Measurements from ENCODE around the gene KRT83. TPM values are rescaled to one million over a fixed set of nuclear protein-coding genes. Genes with fewer than 3 reads are reported as not detected.

KRT83 gene
- polyA plus RNA-seq, 1 of the 3 experiments (the other 2 are of a cell fraction) = 0.03 TPM

- no peak overlapping the region for H2AFZ ChIP-seq (ENCODE audit: low read depth)
- ChIA-PET POLR2A (no interaction called here), CTCF (interaction anchor here (1.1 to 3.1 kb wide), 5 partner anchors 21 to 535 kb away, joined by 3 to 18 read pairs (median 6); no protein-coding TSS in a partner anchor)
- H3K9ac ChIP-seq = no peak overlapping the region
- H4K20me1 ChIP-seq (ENCODE audit: insufficient read depth) = no peaks in the 10 kb centered on the region
- H3K9me2 ChIP-seq = no peaks in the 10 kb centered on the region
- H3K4me3 ChIP-seq (ENCODE audit: low read depth in 2 of 2, low read length in 1 of 2) = no peak overlapping the region
- H3K9me3 ChIP-seq = no peaks in the 10 kb centered on the region
- DNase-seq = no peak
- TF ChIP-seq USF2 (IDR thresholded peaks at IDR 0.05; ENCODE audit: borderline replicate concordance, low read depth, low read length) (no peak), RAD21 (IDR thresholded peaks at IDR 0.05; ENCODE audit: low read length) (no peak), CHD2 (IDR thresholded peaks at IDR 0.05; ENCODE audit: low read length, partially characterized antibody) (no peak), NFIC (IDR thresholded peaks at IDR 0.05; ENCODE audit: borderline replicate concordance) (no peak), RXRA (IDR thresholded peaks at IDR 0.05; ENCODE audit: borderline replicate concordance, low read depth) (no peak), EP300 (IDR thresholded peaks at IDR 0.05; ENCODE audit: borderline replicate concordance in 1 of 2, low read depth in 1 of 2, low read length in 1 of 2) (no peak), RFX5 (IDR thresholded peaks at IDR 0.05; ENCODE audit: low read length) (no peak), SIN3A (IDR thresholded peaks at IDR 0.05; ENCODE audit: borderline replicate concordance, low read depth, low read length) (no peak), SMC3 (IDR thresholded peaks at IDR 0.05; ENCODE audit: low read depth, low read length) (no peak)
- no peaks in the 10 kb centered on the region; a peak in 1 of 4 replicates for H3K4me1 ChIP-seq (ENCODE audit: control insufficient read depth in 1 of 2, insufficient read depth in 2 of 2, low read depth in 1 of 2, low read length in 1 of 2)
- 62% methylated on average over 8 of the region's 8 CpGs for WGBS (ENCODE audit: low lambda C conversion rate)
- no peak overlapping the region for H3K4me2 ChIP-seq
- no peaks in the 10 kb centered on the region for H3F3A ChIP-seq (replicated peaks; ENCODE audit: insufficient read depth)
- H3K36me3 ChIP-seq (replicated peaks in 1 of 2; ENCODE audit: control insufficient read depth in 1 of 2, insufficient read depth in 2 of 2, low read length in 1 of 2) = no peaks in the 10 kb centered on the region
- no peak overlapping the region for H3K27ac ChIP-seq (ENCODE audit: low read depth in 2 of 2, low read length in 1 of 2)
- H3K27me3 ChIP-seq (ENCODE audit: insufficient read depth) = peaks cover 35% of the 10 kb centered on the region
- no peaks in the 10 kb centered on the region for H3K79me2 ChIP-seq (ENCODE audit: insufficient read depth)
These were observed 28.9 kb upstream of the KRT83 start for GRCh38 chr12:52350021-52350620.

GRCh38 chr12:52349196-52349595 is 28.0 kb upstream of the KRT83 start:
- POLR2A ChIA-PET = no interaction called here
- no peak for TF ChIP-seq ELF1 (IDR thresholded peaks at IDR 0.05)
- peak; percentile 52; the same call in 1 of the 2 replicates for TF ChIP-seq TCF12 (IDR thresholded peaks at IDR 0.05)
- TF ChIP-seq FOSL2 (IDR thresholded peaks at IDR 0.05; ENCODE audit: borderline replicate concordance, low read depth) = no peak
- TF ChIP-seq NRF1 (IDR thresholded peaks at IDR 0.05; ENCODE audit: low read depth, low read length) = no peak
- peak; percentile 23; the same call in 1 of the 2 replicates for TF ChIP-seq PBX3 (IDR thresholded peaks at IDR 0.05)
- no peaks in the 10 kb centered on the region for H3K79me2 ChIP-seq (ENCODE audit: insufficient read depth)
- H3K9me2 ChIP-seq = no peaks in the 10 kb centered on the region
- DNase-seq = no peak
- H3K36me3 ChIP-seq (replicated peaks in 1 of 2; ENCODE audit: control insufficient read depth in 1 of 2, insufficient read depth in 2 of 2, low read length in 1 of 2) = no peaks in the 10 kb centered on the region
- H4K20me1 ChIP-seq (ENCODE audit: insufficient read depth) = no peaks in the 10 kb centered on the region
- H2AFZ ChIP-seq (ENCODE audit: low read depth) = no peak overlapping the region
- no peaks in the 10 kb centered on the region for H3F3A ChIP-seq (replicated peaks; ENCODE audit: insufficient read depth)
- H3K4me2 ChIP-seq = no peak overlapping the region
- H3K27ac ChIP-seq (ENCODE audit: low read depth in 2 of 2, low read length in 1 of 2) = no peak overlapping the region
- 27% methylated on average over 6 of the region's 6 CpGs for WGBS (ENCODE audit: low lambda C conversion rate)
- CTCF ChIA-PET = interaction anchor here (1.4 kb wide), 1 partner anchor 22 kb away, joined by 6 read pairs; no protein-coding TSS in a partner anchor
- H3K9me3 ChIP-seq = no peaks in the 10 kb centered on the region
- no peak overlapping the region for H3K4me3 ChIP-seq (ENCODE audit: low read depth in 2 of 2, low read length in 1 of 2)
- H3K9ac ChIP-seq = no peak overlapping the region
- H3K4me1 ChIP-seq (ENCODE audit: control insufficient read depth in 1 of 2, insufficient read depth in 2 of 2, low read depth in 1 of 2, low read length in 1 of 2) = no peaks in the 10 kb centered on the region; a peak in 1 of 4 replicates
- peaks cover 25% of the 10 kb centered on the region for H3K27me3 ChIP-seq (ENCODE audit: insufficient read depth)

Data from SK-N-SH (cell line).